CD4-positive, alpha-beta T cell treated with Interleukin-12 subunit alpha and Interleukin-12 subunit beta, for 1 hour (primary cell): Measurements from ENCODE around the gene LGALS3BP.
A peak's percentile ranks its signal among the peaks of the same experiment; 100 is the strongest.

Experiments used
- DNase-seq: peaks from one replicate; pipeline ENCODE4 v3.0.0-alpha.2; 2020

LGALS3BP gene

GRCh38 chr17:78935419-78936323 lies 44.1 kb downstream of the LGALS3BP start:
- no peak for DNase-seq

- no peak for DNase-seq
Measured at GRCh38 chr17:78934681-78935418, 44.9 kb downstream of the LGALS3BP start.

GRCh38 chr17:78933959-78934568 lies 45.7 kb downstream of the LGALS3BP start:
- DNase-seq: no peak

GRCh38 chr17:78933025-78933958 lies 46.4 kb downstream of the LGALS3BP start:
- peak; percentile 48 for DNase-seq

- no peak for DNase-seq
Measured at GRCh38 chr17:78929908-78930775, 49.6 kb downstream of the LGALS3BP start.

- DNase-seq: no peak
Measured at GRCh38 chr17:78925662-78926555, 53.8 kb downstream of the LGALS3BP start.

- peak; percentile 75 for DNase-seq
Measured at GRCh38 chr17:78925234-78925633, 54.5 kb downstream of the LGALS3BP start, which contains the start of gene TIMP2. TIMP2 (minus strand) TSS chr17:78925387; CDS start chr17:78925088, 299 bp downstream.

- DNase-seq: no peak
Measured at GRCh38 chr17:78924481-78925151, 55.1 kb downstream of the LGALS3BP start.

- peak; percentile 67 for DNase-seq
Measured at GRCh38 chr17:78923660-78924453, 55.9 kb downstream of the LGALS3BP start.

- no peak for DNase-seq
Measured at GRCh38 chr17:78922816-78923498, 56.8 kb downstream of the LGALS3BP start.

GRCh38 chr17:78921437-78921971 lies 58.2 kb downstream of the LGALS3BP start:
- DNase-seq: no peak
